GM06990 (cell line): ENCODE results near the gene CCNY.

ENCODE experiments used
- DNase-seq: peaks from one replicate; pipeline ENCODE4 v3.0.0-alpha.2; 2011; ENCODE audit not compliant: insufficient read length; ENCODE audit errors: extremely low read depth
- H3K27me3 ChIP-seq: replicated peaks from 2 replicates; pipeline ENCODE4 v1.6.0; 2011; ENCODE audit warnings: low read length; ENCODE audit not compliant: control insufficient read depth, insufficient read depth
- H3K36me3 ChIP-seq: 2 replicates; pipeline ENCODE4 v1.5.1; 2011; ENCODE audit warnings: low read length; ENCODE audit not compliant: control insufficient read depth, insufficient read depth
- H3K4me3 ChIP-seq: replicated peaks from 2 replicates; pipeline ENCODE4 v1.5.1; 2011; ENCODE audit warnings: low read depth, mild to moderate bottlenecking, control low read depth, low read length
- TF ChIP-seq, protein P1 (sequence below): IDR thresholded peaks from 2 replicates; pipeline ENCODE4 v1.5.1; 2011; ENCODE audit warnings: low read length, control low read depth, mild to moderate bottlenecking, inconsistent platforms; ENCODE audit not compliant: insufficient read depth, poor library complexity, severe bottlenecking

Gene CCNY

DNA sequence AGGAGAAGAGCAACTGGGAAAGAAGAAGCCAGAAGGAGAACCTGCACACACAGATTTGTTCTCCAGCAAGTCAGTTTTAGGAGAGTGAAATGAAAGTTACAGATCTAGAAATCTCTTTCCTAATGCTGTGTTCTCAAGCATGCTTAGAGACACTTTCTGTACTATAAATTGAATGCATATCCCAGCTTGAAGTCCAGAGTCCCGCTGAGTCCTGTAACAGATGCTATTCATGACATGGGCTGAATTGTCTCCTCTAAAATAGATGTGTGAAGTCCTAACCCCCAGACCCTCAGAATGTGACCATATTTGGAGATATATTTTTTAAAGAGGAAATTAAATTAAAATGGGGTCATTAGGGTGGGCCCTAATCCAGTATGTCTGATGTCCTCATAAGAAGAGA, 222.0 kb downstream of the CCNY start:
- no peak overlapping the region for H3K4me3 ChIP-seq
- DNase-seq = no peak
- TF ChIP-seq, protein P1, sequence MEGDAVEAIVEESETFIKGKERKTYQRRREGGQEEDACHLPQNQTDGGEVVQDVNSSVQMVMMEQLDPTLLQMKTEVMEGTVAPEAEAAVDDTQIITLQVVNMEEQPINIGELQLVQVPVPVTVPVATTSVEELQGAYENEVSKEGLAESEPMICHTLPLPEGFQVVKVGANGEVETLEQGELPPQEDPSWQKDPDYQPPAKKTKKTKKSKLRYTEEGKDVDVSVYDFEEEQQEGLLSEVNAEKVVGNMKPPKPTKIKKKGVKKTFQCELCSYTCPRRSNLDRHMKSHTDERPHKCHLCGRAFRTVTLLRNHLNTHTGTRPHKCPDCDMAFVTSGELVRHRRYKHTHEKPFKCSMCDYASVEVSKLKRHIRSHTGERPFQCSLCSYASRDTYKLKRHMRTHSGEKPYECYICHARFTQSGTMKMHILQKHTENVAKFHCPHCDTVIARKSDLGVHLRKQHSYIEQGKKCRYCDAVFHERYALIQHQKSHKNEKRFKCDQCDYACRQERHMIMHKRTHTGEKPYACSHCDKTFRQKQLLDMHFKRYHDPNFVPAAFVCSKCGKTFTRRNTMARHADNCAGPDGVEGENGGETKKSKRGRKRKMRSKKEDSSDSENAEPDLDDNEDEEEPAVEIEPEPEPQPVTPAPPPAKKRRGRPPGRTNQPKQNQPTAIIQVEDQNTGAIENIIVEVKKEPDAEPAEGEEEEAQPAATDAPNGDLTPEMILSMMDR = no peak
- H3K36me3 ChIP-seq = peaks cover 1% of the 10 kb centered on the region
- H3K27me3 ChIP-seq = no peaks in the 10 kb centered on the region

GRCh38 chr10:35559416-35559815, 223.1 kb downstream of the CCNY start:
- H3K36me3 ChIP-seq = peaks cover 1% of the 10 kb centered on the region
- DNase-seq = no peak
- H3K27me3 ChIP-seq = no peaks in the 10 kb centered on the region
- TF ChIP-seq, protein P1 = no peak
- no peak overlapping the region for H3K4me3 ChIP-seq

DNA sequence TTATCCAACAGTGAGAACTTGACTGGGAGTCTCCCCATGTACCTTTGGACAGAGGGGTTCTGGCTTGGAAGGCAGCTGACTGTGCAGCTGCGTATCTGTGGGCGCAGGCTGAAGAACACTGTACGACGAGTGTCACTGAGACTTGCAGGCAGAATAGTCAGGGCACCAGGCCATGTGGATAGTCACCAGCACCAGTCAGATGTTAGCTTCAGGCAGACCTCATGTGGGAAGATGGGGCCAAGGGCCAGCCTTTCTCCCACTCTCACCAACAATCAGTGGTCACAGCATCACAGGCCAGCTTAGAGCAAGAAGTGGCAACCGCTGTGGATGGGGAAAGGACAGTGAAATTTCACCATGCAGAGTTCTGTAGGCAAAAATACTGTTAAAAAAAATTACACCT, 225.4 kb downstream of the CCNY start:
- no peak for DNase-seq
- TF ChIP-seq, protein P1 = no peak
- no peaks in the 10 kb centered on the region for H3K27me3 ChIP-seq
- peaks cover 3% of the 10 kb centered on the region for H3K36me3 ChIP-seq
- no peak overlapping the region for H3K4me3 ChIP-seq

DNA sequence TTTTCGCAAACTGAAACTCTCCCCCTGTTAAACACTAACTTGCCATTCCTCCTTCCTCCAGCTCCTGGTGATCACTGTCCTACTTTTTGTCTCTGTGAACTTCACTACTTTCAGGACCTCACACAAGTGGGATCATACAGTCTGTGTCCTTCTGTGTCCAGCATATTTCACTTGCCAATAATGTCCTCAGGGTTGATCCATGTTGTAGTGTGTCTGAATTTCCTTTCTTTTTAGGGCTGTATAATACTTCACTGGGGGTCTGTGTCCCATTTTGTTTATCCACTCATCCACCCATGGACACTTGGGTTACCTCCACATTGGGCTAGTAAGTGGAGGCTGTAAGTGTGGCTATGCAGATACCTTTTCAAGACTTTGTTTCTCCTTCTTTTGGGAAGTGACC, 226.1 kb downstream of the CCNY start:
- TF ChIP-seq, protein P1 = no peak

GRCh38 chr10:35563261-35563891, 227.1 kb downstream of the CCNY start:
- no peak overlapping the region for H3K4me3 ChIP-seq
- no peaks in the 10 kb centered on the region for H3K27me3 ChIP-seq
- no peak for DNase-seq
- H3K36me3 ChIP-seq = peaks cover 2% of the 10 kb centered on the region
- TF ChIP-seq, protein P1 = peak; percentile 100

More for the DNA sequence above, 226.1 kb downstream of the CCNY start:
- H3K27me3 ChIP-seq = no peaks in the 10 kb centered on the region
- peaks cover 3% of the 10 kb centered on the region for H3K36me3 ChIP-seq
- DNase-seq = no peak
- H3K4me3 ChIP-seq = no peak overlapping the region
